DOHH2 (cell line): ENCODE data around the gene OR4D6.

Experiments
- H3F3A ChIP-seq: fragments of 200-600 bp; sonication (generic), shearing (Covaris generic); 2 replicates; pipeline ENCODE4 v1.6.0; 2016; ENCODE audit warnings: antibody characterized with exemption, mild to moderate bottlenecking; ENCODE audit not compliant: control insufficient read depth, insufficient read depth
- H3K27ac ChIP-seq: fragments of 200-600 bp; sonication (generic); 2 replicates; pipeline ENCODE4 v1.5.1; 2014; ENCODE audit warnings: low read depth, mild to moderate bottlenecking, low read length, moderate library complexity
- H3K27me3 ChIP-seq: fragments of 200-600 bp; sonication (generic); 2 replicates; pipeline ENCODE4 v1.6.1; 2014; ENCODE audit warnings: mild to moderate bottlenecking, low read length, mixed read lengths; ENCODE audit not compliant: control insufficient read depth
- H3K36me3 ChIP-seq: fragments of 200-600 bp; sonication (generic); 2 replicates; pipeline ENCODE4 v1.6.1; 2014; ENCODE audit warnings: mild to moderate bottlenecking, low read length, moderate library complexity, mixed read lengths; ENCODE audit not compliant: control insufficient read depth
- H3K4me1 ChIP-seq: fragments of 200-600 bp; sonication (generic); 2 replicates; pipeline ENCODE4 v1.6.1; 2014; ENCODE audit warnings: mild to moderate bottlenecking, low read length, mixed read lengths; ENCODE audit not compliant: control insufficient read depth
- H3K4me2 ChIP-seq: fragments of 200-600 bp; sonication (generic); 2 replicates; pipeline ENCODE4 v1.6.0; 2014; ENCODE audit warnings: mild to moderate bottlenecking, low read length, moderate library complexity
- H3K4me3 ChIP-seq: fragments of 200-600 bp; sonication (generic); 2 replicates; pipeline ENCODE4 v1.5.1; 2014; ENCODE audit warnings: mild to moderate bottlenecking, low read length, mixed read lengths
- H3K79me2 ChIP-seq: fragments of 200-600 bp; sonication (generic); 2 replicates; pipeline ENCODE4 v1.6.1; 2014; ENCODE audit warnings: mild to moderate bottlenecking, low read length, mixed read lengths; ENCODE audit not compliant: control insufficient read depth
- H3K9me2 ChIP-seq: fragments of 200-600 bp; sonication (generic); replicated peaks from 2 replicates; pipeline ENCODE4 v1.6.1; 2014; ENCODE audit warnings: mild to moderate bottlenecking, low read length, mixed read lengths; ENCODE audit not compliant: control insufficient read depth
- H3K9me3 ChIP-seq: fragments of 200-600 bp; sonication (generic); 2 replicates; pipeline ENCODE4 v1.6.1; 2014; ENCODE audit warnings: antibody characterized with exemption, low read length, mixed read lengths; ENCODE audit not compliant: control insufficient read depth, insufficient read depth
- H4K20me1 ChIP-seq: fragments of 200-600 bp; sonication (generic); 2 replicates; pipeline ENCODE4 v1.6.0; 2014; ENCODE audit warnings: low read depth, mild to moderate bottlenecking, antibody characterized with exemption, low read length, moderate library complexity; ENCODE audit not compliant: control insufficient read depth, insufficient read depth
- EZH2phosphoT487 ChIP-seq: fragments of 200-600 bp; sonication (generic); IDR thresholded peaks from 2 replicates; pipeline ENCODE4 v1.6.1; 2017; ENCODE audit warnings: borderline replicate concordance, mild to moderate bottlenecking, antibody characterized with exemption, low read length, moderate library complexity, mixed read lengths
- TF ChIP-seq, protein P1 (sequence below): fragments of 200-600 bp; sonication (generic); IDR thresholded peaks from one replicate; pipeline ENCODE4 v1.5.1; 2014; ENCODE audit warnings: antibody characterized with exemption, mild to moderate bottlenecking, low read depth, low read length; ENCODE audit not compliant: poor library complexity, severe bottlenecking

OR4D6 gene

DNA sequence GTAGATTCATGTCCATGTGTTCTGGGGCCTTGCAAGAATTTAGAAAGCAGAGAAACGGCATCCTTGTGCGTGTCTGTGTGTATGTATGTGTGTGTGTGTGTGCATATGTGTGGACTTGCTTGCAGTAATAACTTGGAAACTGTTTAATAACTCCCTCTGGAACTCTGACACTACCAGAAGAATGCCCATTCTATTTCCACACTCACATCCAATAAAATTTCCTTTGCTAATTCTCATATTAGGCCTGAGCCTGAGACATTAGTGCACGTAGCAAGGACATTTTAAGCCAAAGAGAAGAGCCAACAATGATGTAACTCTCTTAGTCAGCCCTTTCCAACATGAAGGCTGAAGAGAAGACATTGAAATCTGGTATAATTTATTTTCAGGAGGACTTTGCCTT is 3.2 kb downstream of the OR4D6 start:
- H3K4me1 ChIP-seq = no peaks in the 10 kb centered on the region
- no peaks in the 10 kb centered on the region for H3K79me2 ChIP-seq
- H3K9me3 ChIP-seq = no peaks in the 10 kb centered on the region
- no peak overlapping the region for H3K4me3 ChIP-seq
- H4K20me1 ChIP-seq = no peaks in the 10 kb centered on the region
- H3K36me3 ChIP-seq = no peaks in the 10 kb centered on the region
- H3F3A ChIP-seq = no peaks in the 10 kb centered on the region
- H3K27ac ChIP-seq = no peak overlapping the region
- no peak overlapping the region for H3K4me2 ChIP-seq
- H3K9me2 ChIP-seq = no peaks in the 10 kb centered on the region
- peaks cover 6% of the 10 kb centered on the region; the same call in 1 of the 2 replicates for H3K27me3 ChIP-seq
- TF ChIP-seq, protein P1, sequence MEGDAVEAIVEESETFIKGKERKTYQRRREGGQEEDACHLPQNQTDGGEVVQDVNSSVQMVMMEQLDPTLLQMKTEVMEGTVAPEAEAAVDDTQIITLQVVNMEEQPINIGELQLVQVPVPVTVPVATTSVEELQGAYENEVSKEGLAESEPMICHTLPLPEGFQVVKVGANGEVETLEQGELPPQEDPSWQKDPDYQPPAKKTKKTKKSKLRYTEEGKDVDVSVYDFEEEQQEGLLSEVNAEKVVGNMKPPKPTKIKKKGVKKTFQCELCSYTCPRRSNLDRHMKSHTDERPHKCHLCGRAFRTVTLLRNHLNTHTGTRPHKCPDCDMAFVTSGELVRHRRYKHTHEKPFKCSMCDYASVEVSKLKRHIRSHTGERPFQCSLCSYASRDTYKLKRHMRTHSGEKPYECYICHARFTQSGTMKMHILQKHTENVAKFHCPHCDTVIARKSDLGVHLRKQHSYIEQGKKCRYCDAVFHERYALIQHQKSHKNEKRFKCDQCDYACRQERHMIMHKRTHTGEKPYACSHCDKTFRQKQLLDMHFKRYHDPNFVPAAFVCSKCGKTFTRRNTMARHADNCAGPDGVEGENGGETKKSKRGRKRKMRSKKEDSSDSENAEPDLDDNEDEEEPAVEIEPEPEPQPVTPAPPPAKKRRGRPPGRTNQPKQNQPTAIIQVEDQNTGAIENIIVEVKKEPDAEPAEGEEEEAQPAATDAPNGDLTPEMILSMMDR = no peak
- no peak for TF ChIP-seq EZH2phosphoT487

DNA sequence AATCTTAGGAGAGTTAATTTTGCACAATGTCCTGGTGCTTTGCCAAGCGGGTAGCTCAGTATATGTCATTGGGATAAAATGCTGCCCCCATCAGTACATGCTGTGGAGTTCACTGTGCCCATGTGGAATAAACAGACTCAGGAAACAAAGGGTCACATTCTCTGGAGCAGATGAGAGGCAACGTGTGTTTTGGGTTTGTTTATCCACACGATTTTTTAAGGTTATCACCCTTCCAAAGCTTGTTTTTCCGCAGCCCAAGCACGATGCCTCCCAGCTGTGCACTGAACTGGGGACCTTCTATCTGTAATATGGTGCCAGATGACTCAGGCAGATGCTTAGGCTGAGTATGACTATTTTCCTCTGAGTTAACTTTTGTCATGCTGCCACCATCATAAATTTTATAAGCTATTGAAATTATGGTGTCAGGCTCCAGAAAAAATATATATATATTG is 6.5 kb downstream of the OR4D6 start:
- Histone ChIP-seq H3K27ac (no peak overlapping the region), H3K4me2 (no peak overlapping the region), H3K4me1 (no peaks in the 10 kb centered on the region), H3K79me2 (no peaks in the 10 kb centered on the region), H3K4me3 (no peak overlapping the region), H3K9me2 (no peaks in the 10 kb centered on the region), H3K27me3 (no peaks in the 10 kb centered on the region), H4K20me1 (no peaks in the 10 kb centered on the region), H3K9me3 (no peaks in the 10 kb centered on the region), H3K36me3 (no peaks in the 10 kb centered on the region), H3F3A (no peaks in the 10 kb centered on the region)
- no peak for TF ChIP-seq EZH2phosphoT487
- TF ChIP-seq, protein P1 = no peak

DNA sequence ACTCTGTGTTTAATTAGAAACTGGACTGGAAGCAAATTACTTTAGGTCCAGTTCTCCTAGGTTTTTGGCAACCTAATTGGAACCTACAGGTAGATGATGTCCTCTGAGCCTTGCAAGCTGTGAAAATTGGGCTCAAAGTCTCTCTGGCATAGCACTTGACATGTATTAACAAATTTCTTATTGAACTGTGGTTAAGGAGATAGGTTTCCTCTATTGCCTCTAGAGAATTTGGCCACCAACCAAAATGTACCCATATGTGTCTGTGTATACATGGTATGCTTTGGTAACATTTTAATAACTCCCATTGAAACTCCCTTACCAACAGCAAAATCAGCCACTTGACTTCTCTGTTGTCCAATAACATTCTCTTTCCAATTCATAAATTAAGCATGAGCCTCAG is 16.3 kb downstream of the OR4D6 start, which contains the start of gene OR4D10:
TSS of gene OR4D10 (plus strand) at position 301 of the 400 bp plus-strand sequence. CDS start 4,115 bp downstream, outside the sequence.
- H3K9me2 ChIP-seq = no peaks in the 10 kb centered on the region
- no peaks in the 10 kb centered on the region for H3F3A ChIP-seq
- no peak within 1 kb of the TSS for H3K4me2 ChIP-seq
- TF ChIP-seq EZH2phosphoT487 = no peak
- TF ChIP-seq, protein P1 = no peak
- no peaks in the 10 kb centered on the region for H3K36me3 ChIP-seq
- no peaks in the 10 kb centered on the region for H4K20me1 ChIP-seq
- H3K79me2 ChIP-seq = no peaks in the 10 kb centered on the region
- H3K27me3 ChIP-seq = peaks cover 8% of the 10 kb centered on the region; the same call in 1 of the 2 replicates
- H3K4me3 ChIP-seq = no peak within 1 kb of the TSS
- no peaks in the 10 kb centered on the region for H3K4me1 ChIP-seq
- H3K9me3 ChIP-seq = no peaks in the 10 kb centered on the region
- no peak within 1 kb of the TSS for H3K27ac ChIP-seq
